ENCODE measurements around the gene AKR1D1.

DNA sequence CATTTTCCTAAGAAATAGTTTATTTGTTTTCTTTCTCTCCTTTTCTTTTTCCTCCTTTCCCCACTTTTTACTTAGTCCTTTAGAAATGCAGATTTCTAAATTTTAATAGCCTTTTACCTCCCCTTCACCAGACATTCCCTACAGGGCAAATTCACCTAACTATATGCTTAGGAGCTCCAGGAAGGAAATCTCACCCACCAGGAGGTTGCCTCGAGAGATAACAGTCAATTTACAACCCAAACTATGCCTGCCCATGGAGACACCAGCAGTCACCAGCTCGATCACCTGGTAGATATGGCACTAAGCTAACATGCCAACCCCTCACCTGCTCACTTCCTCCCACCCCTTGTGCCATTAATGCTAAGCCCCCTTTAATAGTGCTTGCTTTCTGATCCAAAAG, 49.2 kb upstream of the AKR1D1 start:
- TF ChIP-seq, protein P1, sequence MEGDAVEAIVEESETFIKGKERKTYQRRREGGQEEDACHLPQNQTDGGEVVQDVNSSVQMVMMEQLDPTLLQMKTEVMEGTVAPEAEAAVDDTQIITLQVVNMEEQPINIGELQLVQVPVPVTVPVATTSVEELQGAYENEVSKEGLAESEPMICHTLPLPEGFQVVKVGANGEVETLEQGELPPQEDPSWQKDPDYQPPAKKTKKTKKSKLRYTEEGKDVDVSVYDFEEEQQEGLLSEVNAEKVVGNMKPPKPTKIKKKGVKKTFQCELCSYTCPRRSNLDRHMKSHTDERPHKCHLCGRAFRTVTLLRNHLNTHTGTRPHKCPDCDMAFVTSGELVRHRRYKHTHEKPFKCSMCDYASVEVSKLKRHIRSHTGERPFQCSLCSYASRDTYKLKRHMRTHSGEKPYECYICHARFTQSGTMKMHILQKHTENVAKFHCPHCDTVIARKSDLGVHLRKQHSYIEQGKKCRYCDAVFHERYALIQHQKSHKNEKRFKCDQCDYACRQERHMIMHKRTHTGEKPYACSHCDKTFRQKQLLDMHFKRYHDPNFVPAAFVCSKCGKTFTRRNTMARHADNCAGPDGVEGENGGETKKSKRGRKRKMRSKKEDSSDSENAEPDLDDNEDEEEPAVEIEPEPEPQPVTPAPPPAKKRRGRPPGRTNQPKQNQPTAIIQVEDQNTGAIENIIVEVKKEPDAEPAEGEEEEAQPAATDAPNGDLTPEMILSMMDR (IDR thresholded peaks at IDR 0.05) = no peak
- TF ChIP-seq POLR2A (IDR thresholded peaks at IDR 0.05) (no peak), EP300 (IDR thresholded peaks at IDR 0.05) (no peak), POLR2AphosphoS5 (IDR thresholded peaks at IDR 0.05) (no peak)
